DMS153 treated with DMSO at 0.1 percent for 48 hours (cell line): Measurements from ENCODE around the gene SLC9A8.
"Not testable (repeated sequence)": the region's sequence is repeated elsewhere in the genome, so short reads cannot be mapped to it uniquely, and the experiment has no call there.

Source experiments
- DNase-seq: peaks from one replicate; lab custom pipeline; 2025; ENCODE audit not compliant: unreplicated experiment; lab: John Stamatoyannopoulos, UW

Gene SLC9A8

GRCh38 chr20:49786196-49786595 lies 26.4 kb upstream of the SLC9A8 start:
- DNase-seq, result no peak

GRCh38 chr20:49786668-49787370 lies 25.8 kb upstream of the SLC9A8 start:
- DNase-seq, result no peak

- no peak for DNase-seq
Measured at GRCh38 chr20:49787371-49788357, 25.0 kb upstream of the SLC9A8 start.

GRCh38 chr20:49790077-49790798 lies 22.4 kb upstream of the SLC9A8 start:
- no peak for DNase-seq

- DNase-seq, result no peak
Measured at GRCh38 chr20:49791165-49791564, 21.5 kb upstream of the SLC9A8 start.

- DNase-seq, result no peak
Measured at GRCh38 chr20:49792006-49792405, 20.6 kb upstream of the SLC9A8 start.

- DNase-seq, result no peak
Measured at GRCh38 chr20:49792611-49793010, 20.0 kb upstream of the SLC9A8 start.

- no peak for DNase-seq
Measured at GRCh38 chr20:49794336-49795134, 18.1 kb upstream of the SLC9A8 start.

- no peak for DNase-seq
Measured at GRCh38 chr20:49795135-49795424, 17.5 kb upstream of the SLC9A8 start.

- DNase-seq, result no peak
Measured at GRCh38 chr20:49796600-49797343, 15.9 kb upstream of the SLC9A8 start.

- DNase-seq, result no peak
Measured at GRCh38 chr20:49797344-49797615, 15.3 kb upstream of the SLC9A8 start.

- DNase-seq, result no peak
Measured at GRCh38 chr20:49798718-49799117, 13.9 kb upstream of the SLC9A8 start.

- no peak for DNase-seq
Measured at GRCh38 chr20:49799698-49800097, 12.9 kb upstream of the SLC9A8 start.

GRCh38 chr20:49803418-49803817 lies 9.2 kb upstream of the SLC9A8 start:
- DNase-seq, result no peak

- DNase-seq, result no peak
Measured at GRCh38 chr20:49804364-49804763, 8.3 kb upstream of the SLC9A8 start.

GRCh38 chr20:49805224-49805876 lies 7.3 kb upstream of the SLC9A8 start:
- not testable (repeated sequence) for DNase-seq

- DNase-seq, result no peak
Measured at GRCh38 chr20:49808753-49809152, 3.9 kb upstream of the SLC9A8 start.

- no peak for DNase-seq
Measured at GRCh38 chr20:49809803-49810359, 2.7 kb upstream of the SLC9A8 start.

- no peak for DNase-seq
Measured at GRCh38 chr20:49810491-49811190, 2.0 kb upstream of the SLC9A8 start.
